Astrocyte (in vitro differentiated cells and primary cell): ENCODE data around the gene ABCA7. TPM values are rescaled to one million over a fixed set of nuclear protein-coding genes. Genes with fewer than 3 reads are reported as not detected.
A peak's percentile ranks its signal among the peaks of the same experiment; 100 is the strongest.

Experiments
- DNase-seq: peaks from one replicate; pipeline ENCODE4 v3.0.0-alpha.2; 2010; ENCODE audit warnings: low read depth
- FAIRE-seq: peaks from 2 replicates; lab custom pipeline; 2011; peaks lifted over from hg19 to GRCh38; lab: Jason Lieb, UNC
- H2AFZ ChIP-seq: 2 replicates; pipeline ENCODE4 v1.6.0; 2012; ENCODE audit warnings: low read depth, low read length, inconsistent platforms
- H3K27ac ChIP-seq: 2 replicates; pipeline ENCODE4 v1.5.1; 2011; ENCODE audit warnings: low read depth, low read length, inconsistent platforms
- H3K27me3 ChIP-seq: 2 replicates; pipeline ENCODE4 v1.6.0; 2011; ENCODE audit warnings: low read length, inconsistent platforms; ENCODE audit not compliant: insufficient read depth
- H3K36me3 ChIP-seq: 2 replicates; pipeline ENCODE4 v1.5.1; 2011; ENCODE audit warnings: low read length, inconsistent platforms; ENCODE audit not compliant: insufficient read depth
- H3K4me1 ChIP-seq: 2 replicates; pipeline ENCODE4 v1.5.1; 2011; ENCODE audit warnings: low read length, inconsistent platforms; ENCODE audit not compliant: insufficient read depth
- H3K4me2 ChIP-seq: 2 replicates; pipeline ENCODE4 v1.6.0; 2012; ENCODE audit warnings: low read length, inconsistent platforms
- H3K4me3 ChIP-seq: 2 replicates; pipeline ENCODE4 v1.5.1; 2011; ENCODE audit warnings: low read depth, mild to moderate bottlenecking, low read length, inconsistent platforms; ENCODE audit not compliant: insufficient read depth
- H3K79me2 ChIP-seq: 2 replicates; pipeline ENCODE4 v1.6.0; 2012; ENCODE audit warnings: mild to moderate bottlenecking, low read length, inconsistent platforms; ENCODE audit not compliant: insufficient read depth
- H3K9ac ChIP-seq: 2 replicates; pipeline ENCODE4 v1.6.0; 2012; ENCODE audit warnings: mild to moderate bottlenecking, low read length, inconsistent platforms
- H3K9me3 ChIP-seq: 2 replicates; pipeline ENCODE4 v1.5.1; 2012; ENCODE audit warnings: low read depth, mild to moderate bottlenecking, low read length, inconsistent platforms; ENCODE audit not compliant: insufficient read depth
- H4K20me1 ChIP-seq: 2 replicates; pipeline ENCODE4 v1.6.0; 2012; ENCODE audit warnings: low read length, inconsistent platforms; ENCODE audit not compliant: insufficient read depth
- H3K27ac Mint-ChIP-seq: one replicate; pipeline ENCODE4 v1.8.0; 2021; ENCODE audit warnings: mild to moderate bottlenecking, mixed read lengths; ENCODE audit not compliant: unreplicated experiment
- H3K27me3 Mint-ChIP-seq: one replicate; pipeline ENCODE4 v1.8.0; 2021; ENCODE audit warnings: low read depth, mixed read lengths; ENCODE audit not compliant: unreplicated experiment
- H3K36me3 Mint-ChIP-seq: one replicate; pipeline ENCODE4 v1.8.0; 2021; ENCODE audit warnings: low read depth, mixed read lengths; ENCODE audit not compliant: unreplicated experiment
- H3K4me1 Mint-ChIP-seq: one replicate; pipeline ENCODE4 v1.8.0; 2021; ENCODE audit warnings: low read depth, mixed read lengths; ENCODE audit not compliant: unreplicated experiment
- H3K4me3 Mint-ChIP-seq: one replicate; pipeline ENCODE4 v1.8.0; 2021; ENCODE audit warnings: mild to moderate bottlenecking, moderate library complexity, mixed read lengths; ENCODE audit not compliant: unreplicated experiment
- H3K9me3 Mint-ChIP-seq: one replicate; pipeline ENCODE4 v1.8.0; 2021; ENCODE audit warnings: mild to moderate bottlenecking, mixed read lengths; ENCODE audit not compliant: unreplicated experiment
- EZH2 ChIP-seq: IDR thresholded peaks from 2 replicates; pipeline ENCODE4 v1.6.1; 2012; ENCODE audit warnings: mild to moderate bottlenecking, low read length, inconsistent platforms; ENCODE audit not compliant: insufficient read depth
- total RNA-seq: library from RNA; stranded (reverse); gene quantifications from 2 replicates; pipeline ENCODE4 v1.2.1, GENCODE V29; 2021
- TF ChIP-seq, protein P1 (sequence below): IDR thresholded peaks from 2 replicates; pipeline ENCODE4 v1.5.1; 2011; ENCODE audit warnings: low read depth, mild to moderate bottlenecking, inconsistent platforms, low read length, moderate library complexity; ENCODE audit not compliant: insufficient read depth

ABCA7 gene
- total RNA-seq, 1 donor from 2014 or later = 18.4 TPM

DNA sequence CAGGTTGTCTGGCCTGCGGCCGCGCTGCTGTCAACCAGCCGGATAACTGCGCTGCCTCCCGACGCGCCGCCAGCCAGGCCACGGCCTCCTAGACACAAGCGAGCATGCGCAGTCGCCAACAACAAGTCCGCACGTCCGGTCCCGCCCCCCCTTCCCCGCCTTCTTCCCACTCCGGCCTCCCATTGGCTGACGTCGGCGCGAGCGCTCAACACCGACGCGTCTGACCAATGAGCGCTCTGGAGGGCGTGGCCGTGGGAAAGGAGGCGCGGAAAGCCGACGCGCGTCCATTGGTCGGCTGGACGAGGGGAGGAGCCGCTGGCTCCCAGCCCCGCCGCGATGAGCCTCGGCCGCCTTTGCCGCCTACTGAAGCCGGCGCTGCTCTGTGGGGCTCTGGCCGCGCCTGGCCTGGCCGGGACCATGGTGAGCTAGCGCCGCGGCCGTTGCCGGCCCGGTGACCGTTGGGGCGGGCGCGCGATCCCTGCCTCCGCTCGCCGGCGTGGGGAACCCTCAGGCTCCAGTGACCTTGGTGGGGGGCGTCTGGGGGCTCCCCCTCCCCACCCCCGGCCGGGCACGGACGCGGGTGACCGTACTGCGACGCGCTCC lies 63.9 kb downstream of the ABCA7 start, which contains the start of gene GPX4:
TSS of gene GPX4 (plus strand) at position 287 of the 603 bp plus-strand sequence. CDS start at position 337, 50 bp downstream.
- peaks cover 23% of the 10 kb centered on the region for H3K79me2 ChIP-seq
- H3K27me3 ChIP-seq = no peaks in the 10 kb centered on the region
- TF ChIP-seq EZH2 = no peak
- TF ChIP-seq, protein P1, sequence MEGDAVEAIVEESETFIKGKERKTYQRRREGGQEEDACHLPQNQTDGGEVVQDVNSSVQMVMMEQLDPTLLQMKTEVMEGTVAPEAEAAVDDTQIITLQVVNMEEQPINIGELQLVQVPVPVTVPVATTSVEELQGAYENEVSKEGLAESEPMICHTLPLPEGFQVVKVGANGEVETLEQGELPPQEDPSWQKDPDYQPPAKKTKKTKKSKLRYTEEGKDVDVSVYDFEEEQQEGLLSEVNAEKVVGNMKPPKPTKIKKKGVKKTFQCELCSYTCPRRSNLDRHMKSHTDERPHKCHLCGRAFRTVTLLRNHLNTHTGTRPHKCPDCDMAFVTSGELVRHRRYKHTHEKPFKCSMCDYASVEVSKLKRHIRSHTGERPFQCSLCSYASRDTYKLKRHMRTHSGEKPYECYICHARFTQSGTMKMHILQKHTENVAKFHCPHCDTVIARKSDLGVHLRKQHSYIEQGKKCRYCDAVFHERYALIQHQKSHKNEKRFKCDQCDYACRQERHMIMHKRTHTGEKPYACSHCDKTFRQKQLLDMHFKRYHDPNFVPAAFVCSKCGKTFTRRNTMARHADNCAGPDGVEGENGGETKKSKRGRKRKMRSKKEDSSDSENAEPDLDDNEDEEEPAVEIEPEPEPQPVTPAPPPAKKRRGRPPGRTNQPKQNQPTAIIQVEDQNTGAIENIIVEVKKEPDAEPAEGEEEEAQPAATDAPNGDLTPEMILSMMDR = no peak
- peak; percentile 94 for DNase-seq
- H3K36me3 ChIP-seq = no peaks in the 10 kb centered on the region
- Mint-ChIP-seq H3K4me3 (peak within 1 kb of the TSS; percentile 82), H3K27ac (peak within 1 kb of the TSS; percentile 95), H3K9me3 (peaks cover 4% of the 10 kb centered on the region), H3K4me1 (peaks cover 11% of the 10 kb centered on the region), H3K36me3 (peaks cover 3% of the 10 kb centered on the region), H3K27me3 (no peaks in the 10 kb centered on the region)
- H3K4me1 ChIP-seq = peaks cover 44% of the 10 kb centered on the region
- peak; percentile 54 for FAIRE-seq
- H3K9me3 ChIP-seq = no peaks in the 10 kb centered on the region
- peak within 1 kb of the TSS; percentile 95 for H3K27ac ChIP-seq
- peaks cover 30% of the 10 kb centered on the region for H4K20me1 ChIP-seq
- peak within 1 kb of the TSS; percentile 88 for H3K9ac ChIP-seq
- peak within 1 kb of the TSS; percentile 96 for H3K4me2 ChIP-seq
- H2AFZ ChIP-seq = no peak within 1 kb of the TSS
- H3K4me3 ChIP-seq = peak within 1 kb of the TSS; percentile 69

DNA sequence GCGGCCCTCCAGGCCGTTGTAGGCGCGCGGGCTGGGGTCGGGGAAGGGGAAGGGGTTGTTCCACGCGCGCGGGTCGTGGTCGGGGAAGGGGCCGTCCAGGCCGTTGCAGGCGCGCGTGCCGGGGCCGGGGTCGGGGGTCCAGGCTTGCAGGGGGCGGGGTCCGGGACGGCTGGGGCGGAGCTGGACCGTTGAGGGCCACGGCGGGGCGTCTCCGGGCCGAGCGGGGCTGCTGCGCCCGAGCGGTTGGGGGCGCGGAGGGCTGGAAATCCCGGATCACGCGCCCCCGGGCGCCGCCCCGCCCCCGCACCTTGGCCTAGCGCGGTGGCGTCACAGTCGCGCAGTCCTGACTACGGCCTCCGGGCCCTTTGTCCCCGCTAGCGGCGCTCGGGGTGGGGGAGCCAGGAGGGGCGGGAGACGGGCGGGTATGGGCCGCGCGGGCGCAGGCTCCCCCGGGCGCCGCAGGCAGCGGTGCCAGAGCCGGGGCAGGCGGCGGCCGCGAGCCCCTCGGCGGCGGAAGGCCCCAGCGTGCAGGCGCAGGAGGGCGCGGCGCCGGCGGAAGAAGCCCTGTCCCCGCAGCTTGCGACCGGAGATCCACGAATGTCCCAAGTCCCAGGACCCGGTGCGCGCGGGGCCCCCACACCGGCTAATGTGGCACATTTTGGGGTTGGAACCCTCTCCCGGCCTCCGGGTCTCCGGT lies 64.6 kb downstream of the ABCA7 start:
- H3K9me3 ChIP-seq = no peaks in the 10 kb centered on the region
- Mint-ChIP-seq H3K9me3 (peaks cover 4% of the 10 kb centered on the region), H3K4me3 (peak overlapping the region; percentile 82), H3K27ac (no peak overlapping the region), H3K4me1 (peaks cover 11% of the 10 kb centered on the region), H3K27me3 (no peaks in the 10 kb centered on the region), H3K36me3 (peaks cover 2% of the 10 kb centered on the region)
- H3K27ac ChIP-seq = peak overlapping the region; percentile 85
- peak overlapping the region; percentile 69 for H3K4me3 ChIP-seq
- H4K20me1 ChIP-seq = peaks cover 30% of the 10 kb centered on the region
- no peak for TF ChIP-seq EZH2
- TF ChIP-seq, protein P1 = no peak
- H3K27me3 ChIP-seq = no peaks in the 10 kb centered on the region
- peak overlapping the region; percentile 96 for H3K4me2 ChIP-seq
- no peak for FAIRE-seq
- H3K9ac ChIP-seq = peak overlapping the region; percentile 88
- no peak overlapping the region for H2AFZ ChIP-seq
- DNase-seq = peak; percentile 46
- no peaks in the 10 kb centered on the region for H3K36me3 ChIP-seq
- H3K79me2 ChIP-seq = peaks cover 23% of the 10 kb centered on the region
- H3K4me1 ChIP-seq = peaks cover 38% of the 10 kb centered on the region
